Activated CD8-positive, alpha-beta T cell treated with anti-CD3 and anti-CD28 coated beads for 36 hours (primary cell): ENCODE results near the gene CAMTA1. TPM values are rescaled to one million over a fixed set of nuclear protein-coding genes. Genes with fewer than 3 reads are reported as not detected.

Experiments used
- ATAC-seq: fragments of 200-7000 bp; cut with Tn5 transposase; one replicate; pipeline ENCODE4 v1.10.0; 2021; ENCODE audit warnings: mild to moderate bottlenecking, moderate library complexity
- CTCF ChIA-PET: fragments of 350-600 bp; sonication (Branson Sonifier 250); formaldehyde crosslinking; loops from one replicate; lab custom pipeline; 2021; ENCODE audit warnings: antibody characterized with exemption; lab: Charles Lee
- POLR2A ChIA-PET: fragments of 350-600 bp; sonication (Branson Sonifier 250); formaldehyde crosslinking; loops from one replicate; lab custom pipeline; 2021; ENCODE audit warnings: antibody characterized with exemption; lab: Charles Lee
- DNase-seq: peaks from one replicate; pipeline ENCODE4 v3.0.0-alpha.2; 2020
- H3K27ac Mint-ChIP-seq: one replicate; pipeline ENCODE4 v1.8.0; 2021; ENCODE audit warnings: mild to moderate bottlenecking, mixed read lengths
- H3K27me3 Mint-ChIP-seq: one replicate; pipeline ENCODE4 v1.8.0; 2021; ENCODE audit warnings: mixed read lengths
- H3K36me3 Mint-ChIP-seq: one replicate; pipeline ENCODE4 v1.8.0; 2021; ENCODE audit warnings: low read depth, mixed read lengths
- H3K4me1 Mint-ChIP-seq: one replicate; pipeline ENCODE4 v1.8.0; 2021; ENCODE audit warnings: low read depth, mixed read lengths
- H3K4me3 Mint-ChIP-seq: one replicate; pipeline ENCODE4 v1.8.0; 2021; ENCODE audit warnings: mild to moderate bottlenecking, moderate library complexity, mixed read lengths
- H3K9me3 Mint-ChIP-seq: one replicate; pipeline ENCODE4 v1.8.0; 2021; ENCODE audit warnings: mixed read lengths
- CTCF ChIP-seq: fragments of 200-600 bp; IDR thresholded peaks from one replicate; pipeline ENCODE4 v1.8.0; 2022; ENCODE audit warnings: antibody characterized with exemption, mild to moderate bottlenecking
- intact Hi-C: fragments of 100-400 bp; cut with micrococcal nuclease; formaldehyde crosslinking; loops from one replicate; pipeline ENCODE4 v1.10.0; 2022
- total RNA-seq, 2 experiments: library from RNA; stranded (reverse); gene quantifications; one replicate each; pipeline ENCODE4 v1.2.3, GENCODE V29; 2021

The CAMTA1 gene
- total RNA-seq, 2 experiments from 2014 or later = 67.7 to 70.9 TPM

- no peak for ATAC-seq
- Mint-ChIP-seq H3K9me3 (no peaks in the 10 kb centered on the region), H3K4me3 (no peak overlapping the region), H3K36me3 (no peaks in the 10 kb centered on the region), H3K27ac (no peak overlapping the region), H3K27me3 (no peaks in the 10 kb centered on the region), H3K4me1 (no peaks in the 10 kb centered on the region)
- ChIA-PET POLR2A (no interaction called here), CTCF (no interaction called here)
- intact Hi-C loops = loop anchor here (10.0 kb wide), 1 partner anchor 186 kb away; no protein-coding TSS in a partner anchor
- TF ChIP-seq CTCF = no peak
- no peak for DNase-seq
Observed at GRCh38 chr1:7640350-7640749, 855.1 kb downstream of the CAMTA1 start.

GRCh38 chr1:7640920-7641585 lies 855.8 kb downstream of the CAMTA1 start:
- CTCF ChIA-PET = interaction anchor here (1.4 kb wide), 1 partner anchor 571 kb away, joined by 3 read pairs; no protein-coding TSS in a partner anchor
- H3K36me3 Mint-ChIP-seq = no peaks in the 10 kb centered on the region
- ATAC-seq (no peak), DNase-seq (no peak)
- TF ChIP-seq CTCF = no peak
- intact Hi-C loops = loop anchor here (10.0 kb wide), 1 partner anchor 186 kb away; no protein-coding TSS in a partner anchor
- POLR2A ChIA-PET = no interaction called here
- no peak overlapping the region for H3K27ac Mint-ChIP-seq
- H3K4me3 Mint-ChIP-seq = no peak overlapping the region
- no peaks in the 10 kb centered on the region for H3K27me3 Mint-ChIP-seq
- no peaks in the 10 kb centered on the region for H3K4me1 Mint-ChIP-seq
- no peaks in the 10 kb centered on the region for H3K9me3 Mint-ChIP-seq

- Mint-ChIP-seq H3K4me3 (no peak overlapping the region), H3K4me1 (no peaks in the 10 kb centered on the region), H3K36me3 (no peaks in the 10 kb centered on the region), H3K27ac (no peak overlapping the region), H3K9me3 (no peaks in the 10 kb centered on the region), H3K27me3 (no peaks in the 10 kb centered on the region)
- ATAC-seq = no peak
- DNase-seq = no peak
- TF ChIP-seq CTCF = no peak
- POLR2A ChIA-PET = no interaction called here
- CTCF ChIA-PET = interaction anchor here (1.4 kb wide), 1 partner anchor 572 kb away, joined by 3 read pairs; no protein-coding TSS in a partner anchor
- intact Hi-C loops = loop anchor here (10.0 kb wide), 1 partner anchor 187 kb away; no protein-coding TSS in a partner anchor
Observed at GRCh38 chr1:7641587-7642417, 856.5 kb downstream of the CAMTA1 start.

- Mint-ChIP-seq H3K36me3 (no peaks in the 10 kb centered on the region), H3K4me1 (no peaks in the 10 kb centered on the region), H3K9me3 (no peaks in the 10 kb centered on the region), H3K27ac (no peak overlapping the region), H3K4me3 (no peak overlapping the region), H3K27me3 (no peaks in the 10 kb centered on the region)
- CTCF ChIA-PET = interaction anchor here (1.4 kb wide), 1 partner anchor 572 kb away, joined by 3 read pairs; no protein-coding TSS in a partner anchor
- POLR2A ChIA-PET = no interaction called here
- intact Hi-C loops = loop anchor here (10.0 kb wide), 1 partner anchor 188 kb away; no protein-coding TSS in a partner anchor
- no peak for ATAC-seq
- DNase-seq = no peak
- no peak for TF ChIP-seq CTCF
Observed at GRCh38 chr1:7642418-7642704, 857.1 kb downstream of the CAMTA1 start.
